HEK293 (cell line): ENCODE results near the gene ATP1A3.

Experiments
- CTCF ChIA-PET: fragments of 350-600 bp; formaldehyde crosslinking; extraction: SDS; loops from one replicate; lab custom pipeline; 2021; ENCODE audit warnings: antibody characterized with exemption; lab: Yijun Ruan, JAX
- POLR2A ChIA-PET: fragments of 300-600 bp; formaldehyde crosslinking; extraction: SDS; loops from one replicate; lab custom pipeline; 2020; ENCODE audit warnings: antibody characterized with exemption, inconsistent platforms; lab: Yijun Ruan, JAX
- H3K27ac ChIP-seq: fragments of 200-500 bp; sonication (Bioruptor generic); 2 replicates; pipeline ENCODE4 v1.5.1; 2014; ENCODE audit warnings: low read depth, low read length, control low read depth, inconsistent platforms; ENCODE audit errors: extremely low read depth
- H3K36me3 ChIP-seq, 2 experiments: fragments of 200-500 bp in 1 of 2; sonication (Bioruptor generic) in 1 of 2; 1 replicate in 1 of 2; 2 replicates in 1 of 2; pipeline ENCODE4 v1.5.1; 2014 to 2017; ENCODE audit warnings: inconsistent platforms in 2 of 2, low read length in 2 of 2; ENCODE audit not compliant: control insufficient read depth in 2 of 2, insufficient read depth in 1 of 2
- H3K4me1 ChIP-seq: fragments of 200-500 bp; sonication (Bioruptor generic); 2 replicates; pipeline ENCODE4 v1.5.1; 2014; ENCODE audit warnings: mild to moderate bottlenecking, low read length, inconsistent platforms; ENCODE audit not compliant: control insufficient read depth, insufficient read depth
- H3K4me3 ChIP-seq: 2 replicates; pipeline ENCODE4 v1.5.1; 2011; ENCODE audit warnings: low read depth, mild to moderate bottlenecking, control low read depth, low read length, moderate library complexity
- H3K9me3 ChIP-seq: fragments of 200-500 bp; sonication (Bioruptor generic); 2 replicates; pipeline ENCODE4 v1.5.1; 2014; ENCODE audit warnings: low read depth, low read length, inconsistent platforms; ENCODE audit not compliant: control insufficient read depth, insufficient read depth
- BCL11B ChIP-seq: fragments of 450-650 bp; formaldehyde crosslinking; IDR thresholded peaks from 2 replicates; pipeline ENCODE4 v1.5.1; 2016; ENCODE audit warnings: low read depth, missing biosample characterization, missing genetic modification characterization
- GLIS2 ChIP-seq: fragments of 450-650 bp; formaldehyde crosslinking; IDR thresholded peaks from 2 replicates; pipeline ENCODE4 v1.5.1; 2016; ENCODE audit warnings: missing biosample characterization, missing genetic modification characterization
- KLF8 ChIP-seq: fragments of 450-650 bp; formaldehyde crosslinking; IDR thresholded peaks from 2 replicates; pipeline ENCODE4 v1.5.1; 2016; ENCODE audit warnings: missing biosample characterization, missing genetic modification characterization
- OVOL3 ChIP-seq: fragments of 450-650 bp; formaldehyde crosslinking; IDR thresholded peaks from 2 replicates; pipeline ENCODE4 v1.5.1; 2016; ENCODE audit warnings: missing biosample characterization, missing genetic modification characterization
- SCRT2 ChIP-seq: fragments of 450-650 bp; formaldehyde crosslinking; IDR thresholded peaks from 2 replicates; pipeline ENCODE4 v1.5.1; 2016; ENCODE audit warnings: missing biosample characterization, missing genetic modification characterization
- TSHZ1 ChIP-seq: fragments of 450-650 bp; formaldehyde crosslinking; IDR thresholded peaks from 2 replicates; pipeline ENCODE4 v1.5.1; 2016; ENCODE audit warnings: missing biosample characterization, missing genetic modification characterization, borderline replicate concordance
- WT1 ChIP-seq: fragments of 450-650 bp; formaldehyde crosslinking; IDR thresholded peaks from 2 replicates; pipeline ENCODE4 v1.5.1; 2016; ENCODE audit warnings: missing biosample characterization, missing genetic modification characterization
- ZBTB11 ChIP-seq: fragments of 450-650 bp; formaldehyde crosslinking; conservative IDR thresholded peaks from 2 replicates; pipeline ENCODE4 v1.5.1; 2016; ENCODE audit warnings: low read depth, missing biosample characterization, missing genetic modification characterization
- ZBTB17 ChIP-seq: fragments of 450-650 bp; formaldehyde crosslinking; IDR thresholded peaks from 2 replicates; pipeline ENCODE4 v1.5.1; 2016; ENCODE audit warnings: missing biosample characterization, missing genetic modification characterization
- ZBTB20 ChIP-seq: fragments of 450-650 bp; formaldehyde crosslinking; IDR thresholded peaks from 2 replicates; pipeline ENCODE4 v1.5.1; 2016; ENCODE audit warnings: missing biosample characterization, missing genetic modification characterization
- ZIC2 ChIP-seq: fragments of 450-650 bp; formaldehyde crosslinking; IDR thresholded peaks from 2 replicates; pipeline ENCODE4 v1.5.1; 2016; ENCODE audit warnings: missing biosample characterization, missing genetic modification characterization
- ZNF16 ChIP-seq: fragments of 450-650 bp; formaldehyde crosslinking; IDR thresholded peaks from 2 replicates; pipeline ENCODE4 v1.5.1; 2016; ENCODE audit warnings: low read depth, missing biosample characterization, missing genetic modification characterization
- ZNF248 ChIP-seq: fragments of 450-650 bp; formaldehyde crosslinking; IDR thresholded peaks from 2 replicates; pipeline ENCODE4 v1.5.1; 2017; ENCODE audit warnings: missing biosample characterization, missing genetic modification characterization
- ZNF366 ChIP-seq: fragments of 450-650 bp; formaldehyde crosslinking; conservative IDR thresholded peaks from 2 replicates; pipeline ENCODE4 v1.5.1; 2016; ENCODE audit warnings: missing biosample characterization, missing genetic modification characterization
- ZNF449 ChIP-seq: fragments of 450-650 bp; formaldehyde crosslinking; IDR thresholded peaks from 2 replicates; pipeline ENCODE4 v1.5.1; 2017; ENCODE audit warnings: missing biosample characterization, mild to moderate bottlenecking, missing genetic modification characterization, moderate library complexity
- ZNF488 ChIP-seq: fragments of 450-650 bp; formaldehyde crosslinking; IDR thresholded peaks from 2 replicates; pipeline ENCODE4 v1.5.1; 2016; ENCODE audit warnings: missing biosample characterization, missing genetic modification characterization
- ZNF513 ChIP-seq: fragments of 450-650 bp; IDR thresholded peaks from 2 replicates; pipeline ENCODE4 v1.5.1; 2018; ENCODE audit warnings: missing biosample characterization, missing genetic modification characterization
- ZNF548 ChIP-seq: fragments of 450-650 bp; formaldehyde crosslinking; IDR thresholded peaks from 2 replicates; pipeline ENCODE4 v1.5.1; 2016; ENCODE audit warnings: missing biosample characterization, missing genetic modification characterization
- ZNF560 ChIP-seq: fragments of 450-650 bp; formaldehyde crosslinking; IDR thresholded peaks from 2 replicates; pipeline ENCODE4 v1.5.1; 2017; ENCODE audit warnings: missing biosample characterization, missing genetic modification characterization, borderline replicate concordance
- ZNF596 ChIP-seq: fragments of 450-650 bp; IDR thresholded peaks from 2 replicates; pipeline ENCODE4 v1.5.0; 2018; ENCODE audit warnings: missing biosample characterization, mild to moderate bottlenecking, missing genetic modification characterization, moderate library complexity
- ZNF600 ChIP-seq: fragments of 450-650 bp; formaldehyde crosslinking; IDR thresholded peaks from 2 replicates; pipeline ENCODE4 v1.5.1; 2016; ENCODE audit warnings: missing biosample characterization, missing genetic modification characterization
- ZNF624 ChIP-seq: fragments of 450-650 bp; formaldehyde crosslinking; IDR thresholded peaks from 2 replicates; pipeline ENCODE4 v1.5.1; 2017; ENCODE audit warnings: missing biosample characterization, missing genetic modification characterization
- ZNF792 ChIP-seq: fragments of 450-650 bp; formaldehyde crosslinking; IDR thresholded peaks from 2 replicates; pipeline ENCODE4 v1.5.1; 2016; ENCODE audit warnings: missing biosample characterization, missing genetic modification characterization
- ZNF837 ChIP-seq: fragments of 450-650 bp; formaldehyde crosslinking; IDR thresholded peaks from 2 replicates; pipeline ENCODE4 v1.5.1; 2016; ENCODE audit warnings: missing biosample characterization, missing genetic modification characterization

The ATP1A3 gene

GRCh38 chr19:41927497-41928192 lies 66.4 kb downstream of the ATP1A3 start (continued):
- TF ChIP-seq TSHZ1 (no peak), OVOL3 (tag by site-specific recombination) (no peak), ZNF248 (tag by site-specific recombination) (no peak), ZNF792 (tag by site-specific recombination) (no peak), GLIS2 (tag by site-specific recombination) (peak; percentile 49; the same call in 1 of the 2 replicates), ZNF513 (tag by site-specific recombination) (no peak), ZNF624 (tag by site-specific recombination) (no peak), ZNF488 (tag by site-specific recombination) (no peak), ZNF449 (tag by site-specific recombination) (no peak), WT1 (tag by site-specific recombination) (no peak), ZNF560 (tag by site-specific recombination) (no peak), ZNF16 (tag by site-specific recombination) (no peak), ZNF548 (tag by site-specific recombination) (no peak), SCRT2 (tag by site-specific recombination) (no peak)

- no peak for TF ChIP-seq ZIC2 (tag by site-specific recombination)
- TF ChIP-seq KLF8 = 0 out of 2 replicates have a peak, but pooled peaks have one; percentile 20
- no peak for TF ChIP-seq SCRT2 (tag by site-specific recombination)
- peak; percentile 35; the same call in 1 of the 2 replicates for TF ChIP-seq ZBTB20 (tag by site-specific recombination)
- TF ChIP-seq BCL11B (tag by site-specific recombination) = peak; percentile 13; the same call in 1 of the 2 replicates
- no peak for TF ChIP-seq ZNF837 (tag by site-specific recombination)
- no peak for TF ChIP-seq ZBTB11 (tag by site-specific recombination)
- TF ChIP-seq ZNF600 (tag by site-specific recombination) = no peak
- TF ChIP-seq ZBTB17 (tag by site-specific recombination) = peak; percentile 56
- peak; percentile 81 for TF ChIP-seq ZNF596 (tag by site-specific recombination)
- TF ChIP-seq ZNF366 (tag by site-specific recombination) = peak; percentile 79
- no peak overlapping the region for H3K4me3 ChIP-seq
- POLR2A ChIA-PET = interaction anchor here (0.5 kb wide), 1 partner anchor 61 kb away, joined by 3 read pairs; no protein-coding TSS in a partner anchor
- no peaks in the 10 kb centered on the region for H3K36me3 ChIP-seq
- no peak overlapping the region for H3K27ac ChIP-seq
- H3K9me3 ChIP-seq = no peaks in the 10 kb centered on the region
- CTCF ChIA-PET = interaction anchor here (1.5 kb wide), 1 partner anchor 24 kb away, joined by 4 read pairs; no protein-coding TSS in a partner anchor
- H3K4me1 ChIP-seq = peaks cover 4% of the 10 kb centered on the region
Observed at GRCh38 chr19:41926763-41927496, 67.1 kb downstream of the ATP1A3 start.
